ENCODE results near the gene ANO6.

GRCh38 chr12:45377815-45378214, 161.9 kb downstream of the ANO6 start:
- TF ChIP-seq CTCF (IDR thresholded peaks at IDR 0.05; ENCODE audit: low read length) (no peak), EZH2phosphoT487 (IDR thresholded peaks at IDR 0.05; ENCODE audit: low read length) (no peak), EZH2 (optimal IDR thresholded peaks at IDR 0.05; ENCODE audit: low read depth, low read length) (no peak)
